ENCODE results near the gene GPR15. TPM values are rescaled to one million over a fixed set of nuclear protein-coding genes. Genes with fewer than 3 reads are reported as not detected.

The GPR15 gene
- total RNA-seq, 3 donors from 2014 or later (not counting 1 experiment from before 2014, with no cell fraction given): 0.97 to 32.8 (median 1.5) TPM

DNA sequence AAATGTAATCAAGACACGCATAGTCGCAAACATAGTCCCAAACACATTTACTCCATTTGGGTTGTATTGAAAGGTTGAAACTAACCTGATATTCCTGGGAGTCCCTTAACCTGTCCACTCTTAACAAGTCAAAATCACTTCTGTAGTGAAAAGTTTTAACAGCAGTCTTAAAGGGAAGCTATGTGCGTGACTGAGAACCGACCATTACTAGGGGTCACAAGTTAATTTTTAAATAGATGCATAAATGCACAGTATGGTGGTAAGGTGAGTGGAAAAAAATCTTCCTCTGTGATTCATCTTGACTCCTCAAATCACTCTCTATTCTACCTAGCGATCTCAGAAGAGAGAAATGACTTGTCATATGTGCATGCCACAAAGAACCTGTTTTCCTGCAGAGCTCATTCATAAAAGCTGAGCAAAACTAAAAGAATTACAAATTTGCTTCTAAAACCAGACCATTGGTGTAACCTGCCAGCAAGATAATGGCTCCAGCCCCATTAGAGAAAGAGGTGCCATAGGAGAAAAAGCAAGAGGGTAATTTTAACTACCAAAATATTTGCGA is 4.8 kb downstream of the GPR15 start:
- Histone ChIP-seq H3K4me1 (ENCODE audit: control insufficient read depth, insufficient read depth, low read length) (no peaks in the 10 kb centered on the region), H3K27me3 (ENCODE audit: control insufficient read depth, insufficient read depth, low read length) (no peaks in the 10 kb centered on the region), H3K27ac (ENCODE audit: low read length) (no peak overlapping the region), H3K4me3 (ENCODE audit: low read length) (no peak overlapping the region), H3K9me3 (ENCODE audit: control insufficient read depth, insufficient read depth, low read length) (no peaks in the 10 kb centered on the region), H3K36me3 (ENCODE audit: control insufficient read depth, insufficient read depth, low read length) (no peaks in the 10 kb centered on the region)
- Mint-ChIP-seq H3K27ac (no peak overlapping the region), H3K4me3 (no peak overlapping the region), H3K4me1 (peaks cover 6% of the 10 kb centered on the region in 2 donors), H3K9me3 (no peaks in the 10 kb centered on the region), H3K36me3 (no peaks in the 10 kb centered on the region), H3K27me3 (ENCODE audit: low read depth in 2 of 2) (no peaks in the 10 kb centered on the region)
- TF ChIP-seq, protein P1, sequence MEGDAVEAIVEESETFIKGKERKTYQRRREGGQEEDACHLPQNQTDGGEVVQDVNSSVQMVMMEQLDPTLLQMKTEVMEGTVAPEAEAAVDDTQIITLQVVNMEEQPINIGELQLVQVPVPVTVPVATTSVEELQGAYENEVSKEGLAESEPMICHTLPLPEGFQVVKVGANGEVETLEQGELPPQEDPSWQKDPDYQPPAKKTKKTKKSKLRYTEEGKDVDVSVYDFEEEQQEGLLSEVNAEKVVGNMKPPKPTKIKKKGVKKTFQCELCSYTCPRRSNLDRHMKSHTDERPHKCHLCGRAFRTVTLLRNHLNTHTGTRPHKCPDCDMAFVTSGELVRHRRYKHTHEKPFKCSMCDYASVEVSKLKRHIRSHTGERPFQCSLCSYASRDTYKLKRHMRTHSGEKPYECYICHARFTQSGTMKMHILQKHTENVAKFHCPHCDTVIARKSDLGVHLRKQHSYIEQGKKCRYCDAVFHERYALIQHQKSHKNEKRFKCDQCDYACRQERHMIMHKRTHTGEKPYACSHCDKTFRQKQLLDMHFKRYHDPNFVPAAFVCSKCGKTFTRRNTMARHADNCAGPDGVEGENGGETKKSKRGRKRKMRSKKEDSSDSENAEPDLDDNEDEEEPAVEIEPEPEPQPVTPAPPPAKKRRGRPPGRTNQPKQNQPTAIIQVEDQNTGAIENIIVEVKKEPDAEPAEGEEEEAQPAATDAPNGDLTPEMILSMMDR (IDR thresholded peaks at IDR 0.05): no peak
- no peak for ATAC-seq
- intact Hi-C loops (cut with micrococcal nuclease): no loop called here
- no peak for DNase-seq
- WGBS (ENCODE audit: insufficient coverage): 79% methylated on average over 3 of the region's 6 CpGs

GRCh38 chr3:98540346-98540745 is 8.6 kb downstream of the GPR15 start:
- 5% methylated on average over 1 of the region's 3 CpGs for WGBS (ENCODE audit: insufficient coverage)

DNA sequence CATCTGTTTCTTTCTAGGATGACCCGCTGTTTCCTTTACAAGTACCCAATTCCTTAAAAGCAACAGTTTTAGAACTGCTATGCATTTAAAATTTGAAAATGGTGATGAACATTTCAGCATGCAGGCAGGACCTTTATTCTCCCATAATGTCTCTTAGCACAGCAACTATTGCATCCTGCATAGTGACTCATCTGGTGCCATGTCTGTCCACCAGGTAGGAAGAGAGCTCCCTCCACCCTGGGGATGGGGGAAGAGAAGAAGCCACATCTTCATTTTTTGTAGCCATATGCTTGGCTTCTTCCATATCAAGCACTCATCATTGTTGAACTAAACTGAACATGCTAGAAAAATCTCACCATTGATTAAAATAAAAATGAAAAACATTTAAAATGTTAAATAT is 9.9 kb downstream of the GPR15 start:
- intact Hi-C loops (cut with micrococcal nuclease): no loop called here
- no peak overlapping the region for H3K27ac Mint-ChIP-seq

More at GRCh38 chr3:98540346-98540745, 8.6 kb downstream of the GPR15 start:
- H3K27ac ChIP-seq (ENCODE audit: low read length): no peak overlapping the region
- H3K27me3 ChIP-seq (ENCODE audit: control insufficient read depth, insufficient read depth, low read length): no peaks in the 10 kb centered on the region
- ATAC-seq (peak; percentile 31 to 56 (median 46)), DNase-seq (peak in 1 of 2 donors; percentile 55)
- TF ChIP-seq, protein P1 (IDR thresholded peaks at IDR 0.05): no peak
- H3K4me3 Mint-ChIP-seq: no peak overlapping the region
- no peak overlapping the region for H3K4me3 ChIP-seq (ENCODE audit: low read length)
- no peaks in the 10 kb centered on the region for H3K4me1 ChIP-seq (ENCODE audit: control insufficient read depth, insufficient read depth, low read length)
- H3K27me3 Mint-ChIP-seq (ENCODE audit: low read depth in 2 of 2): no peaks in the 10 kb centered on the region
- peak overlapping the region in 1 of 2 donors; percentile 3 for H3K27ac Mint-ChIP-seq
- no peaks in the 10 kb centered on the region for H3K9me3 Mint-ChIP-seq
- no peaks in the 10 kb centered on the region for H3K9me3 ChIP-seq (ENCODE audit: control insufficient read depth, insufficient read depth, low read length)
- no peaks in the 10 kb centered on the region for H3K36me3 ChIP-seq (ENCODE audit: control insufficient read depth, insufficient read depth, low read length)
- no peaks in the 10 kb centered on the region for H3K36me3 Mint-ChIP-seq
- intact Hi-C loops (cut with micrococcal nuclease): no loop called here
- peaks cover 6% of the 10 kb centered on the region in 2 donors for H3K4me1 Mint-ChIP-seq

More for the DNA sequence above, 9.9 kb downstream of the GPR15 start:
- no peak for DNase-seq
- Histone ChIP-seq H3K36me3 (ENCODE audit: control insufficient read depth, insufficient read depth, low read length) (no peaks in the 10 kb centered on the region), H3K27ac (ENCODE audit: low read length) (no peak overlapping the region), H3K9me3 (ENCODE audit: control insufficient read depth, insufficient read depth, low read length) (no peaks in the 10 kb centered on the region), H3K4me1 (ENCODE audit: control insufficient read depth, insufficient read depth, low read length) (no peaks in the 10 kb centered on the region), H3K27me3 (ENCODE audit: control insufficient read depth, insufficient read depth, low read length) (no peaks in the 10 kb centered on the region), H3K4me3 (ENCODE audit: low read length) (no peak overlapping the region)
- Mint-ChIP-seq H3K36me3 (no peaks in the 10 kb centered on the region), H3K9me3 (no peaks in the 10 kb centered on the region), H3K4me1 (peaks cover 12 to 14% of the 10 kb centered on the region in 2 donors), H3K4me3 (no peak overlapping the region), H3K27me3 (ENCODE audit: low read depth in 2 of 2) (no peaks in the 10 kb centered on the region)
- no CpG with 5 or more reads among the region's 1 CpG for WGBS (ENCODE audit: insufficient coverage)
- TF ChIP-seq, protein P1 (IDR thresholded peaks at IDR 0.05): no peak
- ATAC-seq: no peak
